ENCODE measurements around the gene LRRC2. TPM values are rescaled to one million over a fixed set of nuclear protein-coding genes. Genes with fewer than 3 reads are reported as not detected.

Gene LRRC2
- total and polyA plus RNA-seq, 2 of the 13 experiments (the other 11 are each of a cell fraction or from before 2014, with no cell fraction given), result 0.27 to 0.58 TPM

DNA sequence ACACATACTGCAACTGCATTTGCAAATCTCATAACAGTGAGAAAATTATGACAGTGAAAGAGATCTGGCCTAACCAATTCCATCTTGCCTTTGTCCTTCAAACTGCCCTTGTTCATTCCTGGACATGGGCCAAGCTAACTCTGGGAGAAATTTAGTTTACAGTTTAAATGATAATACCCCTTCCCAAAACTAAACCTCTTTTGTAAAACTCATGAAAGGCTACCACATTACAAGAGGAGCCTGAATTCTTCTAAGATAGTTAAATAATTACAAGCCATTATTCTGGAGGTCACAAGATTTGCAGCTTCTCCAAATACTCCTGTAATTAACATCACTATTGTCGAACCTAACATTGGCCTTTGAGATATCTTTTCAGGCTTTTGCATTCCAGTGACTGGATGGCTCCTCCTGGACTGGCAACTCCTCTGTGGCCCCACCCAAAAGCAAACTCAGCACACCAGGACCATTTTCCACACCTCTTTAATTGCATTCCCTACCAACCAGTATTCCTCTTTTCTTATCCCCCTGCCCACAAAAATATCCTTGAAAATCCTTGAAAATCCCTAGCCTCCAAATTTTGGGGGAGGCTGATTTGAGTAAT lies 37.4 kb upstream of the LRRC2 start:
- Histone ChIP-seq H3K9ac (ENCODE audit: insufficient read depth, low read depth, low read length) (no peak overlapping the region), H4K20me1 (ENCODE audit: insufficient read depth, low read length) (no peaks in the 10 kb centered on the region), H3K9me3 (ENCODE audit: low read length) (no peaks in the 10 kb centered on the region), H3K79me2 (ENCODE audit: insufficient read depth, low read length) (no peaks in the 10 kb centered on the region), H3K4me1 (ENCODE audit: insufficient read depth, low read length) (peaks cover 22% of the 10 kb centered on the region), H2AFZ (ENCODE audit: low read length) (no peak overlapping the region), H3K27me3 (ENCODE audit: control insufficient read depth in 1 of 2, insufficient read depth in 2 of 2, low read length in 2 of 2) (0 out of 5 replicates have a peak, but pooled peaks cover 0 to 3% of the 10 kb centered on the region in 2 experiments), H3K4me3 (replicated peaks in 1 of 3; ENCODE audit: insufficient read depth in 1 of 3, low read depth in 2 of 3, low read length in 3 of 3) (no peak overlapping the region; a peak in 1 of 6 replicates), H3K4me2 (ENCODE audit: low read depth, low read length) (0 out of 2 replicates have a peak overlapping the region, but pooled peaks have one; percentile 36), H3K27ac (ENCODE audit: extremely low read length, insufficient read depth, low read length) (no peak overlapping the region), H3K36me3 (replicated peaks in 1 of 2; ENCODE audit: control insufficient read depth in 1 of 2, insufficient read depth in 2 of 2, low read length in 2 of 2) (no peaks in the 10 kb centered on the region)
- POLR2A ChIA-PET, result no interaction called here
- CTCF ChIA-PET (ENCODE audit: low intra/inter-chr PET ratio, low total read pairs), result no interaction called here
- TF ChIP-seq JUND (CRISPR knock-in tag; IDR thresholded peaks at IDR 0.05) (no peak), ZNF143 (CRISPR knock-in tag; IDR thresholded peaks at IDR 0.05) (no peak)
- TF ChIP-seq, protein P1, sequence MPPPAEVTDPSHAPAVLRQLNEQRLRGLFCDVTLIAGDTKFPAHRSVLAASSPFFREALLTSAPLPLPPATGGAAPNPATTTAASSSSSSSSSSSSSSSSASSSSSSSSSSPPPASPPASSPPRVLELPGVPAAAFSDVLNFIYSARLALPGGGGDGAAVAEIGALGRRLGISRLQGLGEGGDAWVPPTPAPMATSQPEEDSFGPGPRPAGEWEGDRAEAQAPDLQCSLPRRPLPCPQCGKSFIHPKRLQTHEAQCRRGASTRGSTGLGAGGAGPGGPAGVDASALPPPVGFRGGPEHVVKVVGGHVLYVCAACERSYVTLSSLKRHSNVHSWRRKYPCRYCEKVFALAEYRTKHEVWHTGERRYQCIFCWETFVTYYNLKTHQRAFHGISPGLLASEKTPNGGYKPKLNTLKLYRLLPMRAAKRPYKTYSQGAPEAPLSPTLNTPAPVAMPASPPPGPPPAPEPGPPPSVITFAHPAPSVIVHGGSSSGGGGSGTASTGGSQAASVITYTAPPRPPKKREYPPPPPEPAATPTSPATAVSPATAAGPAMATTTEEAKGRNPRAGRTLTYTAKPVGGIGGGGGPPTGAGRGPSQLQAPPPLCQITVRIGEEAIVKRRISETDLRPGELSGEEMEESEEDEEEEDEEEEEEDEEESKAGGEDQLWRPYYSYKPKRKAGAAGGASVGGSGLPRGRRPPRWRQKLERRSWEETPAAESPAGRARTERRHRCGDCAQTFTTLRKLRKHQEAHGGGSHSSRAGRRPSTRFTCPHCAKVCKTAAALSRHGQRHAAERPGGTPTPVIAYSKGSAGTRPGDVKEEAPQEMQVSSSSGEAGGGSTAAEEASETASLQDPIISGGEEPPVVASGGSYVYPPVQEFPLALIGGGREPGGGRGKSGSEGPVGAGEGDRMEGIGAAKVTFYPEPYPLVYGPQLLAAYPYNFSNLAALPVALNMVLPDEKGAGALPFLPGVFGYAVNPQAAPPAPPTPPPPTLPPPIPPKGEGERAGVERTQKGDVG (CRISPR knock-in tag; IDR thresholded peaks at IDR 0.05; ENCODE audit: borderline replicate concordance), result no peak
- TF ChIP-seq, protein P2, sequence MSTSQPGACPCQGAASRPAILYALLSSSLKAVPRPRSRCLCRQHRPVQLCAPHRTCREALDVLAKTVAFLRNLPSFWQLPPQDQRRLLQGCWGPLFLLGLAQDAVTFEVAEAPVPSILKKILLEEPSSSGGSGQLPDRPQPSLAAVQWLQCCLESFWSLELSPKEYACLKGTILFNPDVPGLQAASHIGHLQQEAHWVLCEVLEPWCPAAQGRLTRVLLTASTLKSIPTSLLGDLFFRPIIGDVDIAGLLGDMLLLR (CRISPR knock-in tag; IDR thresholded peaks at IDR 0.05), result no peak
- no TSS peak for BruUV-seq (replicated peaks)
- DNase-seq (ENCODE audit: low spot score) (no peak), ATAC-seq (no peak), FAIRE-seq (no peak)
- in situ Hi-C loops (cut with HindIII; ENCODE audit: extremely low pct_ligation_motif_present, low pct_unique_long_range_greater_than_20kb) (no loop called here), intact Hi-C loops (cut with micrococcal nuclease; ENCODE audit: unreplicated experiment) (no loop called here)
- 0% methylated on average over 1 of the region's 1 CpG for WGBS (ENCODE audit: low lambda C conversion rate)

Data from HepG2 (cell line).